H1 (cell line): ENCODE results near the gene RNF149. TPM values are rescaled to one million over a fixed set of nuclear protein-coding genes. Genes with fewer than 3 reads are reported as not detected.

ENCODE experiments used
- CTCF ChIA-PET: fragments of 300-600 bp; sonication (Branson Sonifier 250); formaldehyde crosslinking; loops from one replicate; lab custom pipeline; 2021; ENCODE audit not compliant: partially characterized antibody; lab: Charles Lee
- POLR2A ChIA-PET: fragments of 300-600 bp; sonication (Branson Sonifier 250); formaldehyde crosslinking; loops from one replicate; lab custom pipeline; 2021; ENCODE audit warnings: inconsistent platforms; ENCODE audit not compliant: partially characterized antibody; lab: Charles Lee
- DNase-seq, 2 experiments: peaks; one replicate each; pipeline versions ENCODE4 v3.0.0 to v3.0.0-alpha.2; 2010 to 2022; ENCODE audit warnings: low spot score in 2 of 2, low read depth in 1 of 2, mixed read lengths in 1 of 2
- FAIRE-seq: peaks from 2 replicates; lab custom pipeline; 2011; peaks lifted over from hg19 to GRCh38; lab: Jason Lieb, UNC
- H2AFZ ChIP-seq: 2 replicates; pipeline ENCODE4 v1.8.1; 2012; ENCODE audit warnings: low read length, inconsistent platforms
- H2AK5ac ChIP-seq: 2 replicates; pipeline ENCODE4 v1.6.1; 2013; ENCODE audit warnings: low read depth, low read length
- H2BK120ac ChIP-seq: replicated peaks from 2 replicates; pipeline ENCODE3; 2013; ENCODE audit warnings: low read depth, low read length, inconsistent platforms
- H2BK12ac ChIP-seq: 2 replicates; pipeline ENCODE4 v1.6.1; 2013; ENCODE audit warnings: low read depth, low read length
- H2BK15ac ChIP-seq: 2 replicates; pipeline ENCODE4 v1.6.1; 2013; ENCODE audit warnings: low read length
- H2BK20ac ChIP-seq: 2 replicates; pipeline ENCODE4 v1.6.1; 2013; ENCODE audit warnings: low read length
- H2BK5ac ChIP-seq: 2 replicates; pipeline ENCODE4 v1.6.1; 2013; ENCODE audit warnings: low read depth, low read length
- H3K14ac ChIP-seq: 2 replicates; pipeline ENCODE4 v1.6.1; 2013; ENCODE audit warnings: inconsistent platforms; ENCODE audit not compliant: insufficient read length
- H3K18ac ChIP-seq: 2 replicates; pipeline ENCODE4 v1.6.1; 2013; ENCODE audit warnings: low read length; ENCODE audit errors: extremely low read depth
- H3K23ac ChIP-seq: 2 replicates; pipeline ENCODE4 v1.6.1; 2013; ENCODE audit warnings: inconsistent platforms; ENCODE audit not compliant: insufficient read length
- H3K23me2 ChIP-seq: 2 replicates; pipeline ENCODE4 v1.6.1; 2013; ENCODE audit warnings: low read depth, low read length
- H3K27ac ChIP-seq: 2 replicates; pipeline ENCODE4 v1.6.1; 2011; ENCODE audit warnings: low read depth, low read length, inconsistent platforms
- H3K27me3 ChIP-seq, 4 experiments: replicated peaks in 1 of 4; 1 replicate in 1 of 4; 2 replicates in 3 of 4; pipeline versions ENCODE4 v1.6.1 to v1.8.1; 2011 to 2013; ENCODE audit warnings: low read length in 3 of 4, mild to moderate bottlenecking in 3 of 4, inconsistent platforms in 2 of 4, mixed read lengths in 2 of 4, moderate library complexity in 1 of 4; ENCODE audit not compliant: control insufficient read depth in 3 of 4, insufficient read depth in 3 of 4; ENCODE audit errors: extremely low read depth in 1 of 4
- H3K36me3 ChIP-seq, 4 experiments: 2 replicates each; pipeline versions ENCODE4 v1.6.1 to v1.8.1; 2011 to 2013; ENCODE audit warnings: mild to moderate bottlenecking in 4 of 4, low read length in 3 of 4, moderate library complexity in 2 of 4, control low read depth in 1 of 4, inconsistent platforms in 1 of 4; ENCODE audit not compliant: insufficient read depth in 4 of 4, control insufficient read depth in 2 of 4
- H3K4ac ChIP-seq: replicated peaks from 2 replicates; pipeline ENCODE3; 2013; ENCODE audit warnings: low read length, low read depth, mixed read lengths, inconsistent platforms; ENCODE audit not compliant: insufficient read length
- H3K4me1 ChIP-seq, 4 experiments: replicated peaks in 1 of 4; 1 replicate in 1 of 4; 2 replicates in 3 of 4; pipeline versions ENCODE4 v1.6.1 to v1.8.1; 2011 to 2013; ENCODE audit warnings: low read length in 3 of 4, inconsistent platforms in 2 of 4, mixed read lengths in 1 of 4; ENCODE audit not compliant: insufficient read depth in 4 of 4, control insufficient read depth in 3 of 4
- H3K4me2 ChIP-seq, 2 experiments: 2 replicates each; pipeline versions ENCODE4 v1.6.1 to v1.8.1; 2011 to 2013; ENCODE audit warnings: low read depth in 2 of 2, low read length in 2 of 2, control low read depth in 1 of 2, inconsistent platforms in 1 of 2, mild to moderate bottlenecking in 1 of 2; ENCODE audit not compliant: insufficient read depth in 1 of 2
- H3K4me3 ChIP-seq, 4 experiments: fragments of 200-600, 300-600 bp in 1 of 4; sonication (generic), shearing (Covaris generic), sonication (Bioruptor Twin) in 1 of 4; 2 replicates each; pipeline versions ENCODE4 v1.5.1 to v1.8.1; 2011 to 2016; ENCODE audit warnings: low read length in 4 of 4, low read depth in 3 of 4, control low read depth in 2 of 4, inconsistent platforms in 2 of 4, mild to moderate bottlenecking in 2 of 4, mixed read lengths in 1 of 4, moderate library complexity in 1 of 4; ENCODE audit not compliant: insufficient read depth in 2 of 4; ENCODE audit errors: extremely low read depth in 1 of 4
- H3K56ac ChIP-seq: replicated peaks from 2 replicates; pipeline ENCODE3; 2013; ENCODE audit warnings: low read depth, mild to moderate bottlenecking, mixed read lengths, low read length, inconsistent platforms; ENCODE audit not compliant: insufficient read length
- H3K79me1 ChIP-seq: 2 replicates; pipeline ENCODE4 v1.6.1; 2013; ENCODE audit warnings: low read depth, low read length, control low read depth
- H3K79me2 ChIP-seq, 2 experiments: 2 replicates each; pipeline versions ENCODE4 v1.6.1 to v1.8.1; 2012 to 2013; ENCODE audit warnings: low read length in 2 of 2, mild to moderate bottlenecking in 2 of 2, inconsistent platforms in 1 of 2; ENCODE audit not compliant: insufficient read depth in 2 of 2, control insufficient read depth in 1 of 2
- H3K9ac ChIP-seq, 4 experiments: replicated peaks in 1 of 4; 1 replicate in 1 of 4; 2 replicates in 3 of 4; pipeline versions ENCODE4 v1.6.1 to v1.8.1; 2011 to 2013; ENCODE audit warnings: low read depth in 3 of 4, low read length in 3 of 4, control low read depth in 2 of 4, mild to moderate bottlenecking in 2 of 4, moderate library complexity in 2 of 4, inconsistent platforms in 1 of 4; ENCODE audit errors: extremely low read depth in 1 of 4
- H3K9me3 ChIP-seq, 2 experiments: 2 replicates each; pipeline versions ENCODE4 v1.6.1 to v1.8.1; 2012 to 2013; ENCODE audit warnings: mild to moderate bottlenecking in 2 of 2, moderate library complexity in 2 of 2, control low read depth in 1 of 2, inconsistent platforms in 1 of 2, low read depth in 1 of 2, low read length in 1 of 2, mixed read lengths in 1 of 2; ENCODE audit not compliant: insufficient read depth in 2 of 2
- H4K20me1 ChIP-seq, 2 experiments: replicated peaks in 1 of 2; 2 replicates each; pipeline versions ENCODE3 to v1.8.1; 2011 to 2013; ENCODE audit warnings: inconsistent platforms in 2 of 2, low read length in 2 of 2, mild to moderate bottlenecking in 1 of 2; ENCODE audit not compliant: insufficient read depth in 2 of 2, control insufficient read depth in 1 of 2
- H4K5ac ChIP-seq: 2 replicates; pipeline ENCODE4 v1.6.1; 2013; ENCODE audit warnings: low read length, low read depth, mixed read lengths, inconsistent platforms; ENCODE audit not compliant: insufficient read length
- H4K8ac ChIP-seq: 2 replicates; pipeline ENCODE4 v1.8.0; 2013; ENCODE audit warnings: mild to moderate bottlenecking, moderate library complexity, low read length, inconsistent platforms; ENCODE audit not compliant: insufficient read depth; ENCODE audit errors: extremely low read depth
- H4K91ac ChIP-seq: replicated peaks from 2 replicates; pipeline ENCODE3; 2013; ENCODE audit warnings: low read length, mixed read lengths, inconsistent platforms; ENCODE audit not compliant: insufficient read length
- CEBPB ChIP-seq: IDR thresholded peaks from 2 replicates; pipeline ENCODE4 v1.6.1; 2012; ENCODE audit warnings: low read depth, low read length
- SAP30 ChIP-seq: fragments of 300-600 bp; sonication (generic); IDR thresholded peaks from 2 replicates; pipeline ENCODE4 v1.7.1; 2012; ENCODE audit warnings: low read length, moderate library complexity, mild to moderate bottlenecking, inconsistent platforms; ENCODE audit not compliant: insufficient read depth, insufficient replicate concordance
- WGBS, 2 experiments: shearing (Covaris generic) in 1 of 2; methylation state at CpG; one replicate each; pipeline versions ENCODE4 v1.1.6 to v1.1.7; 2013 to 2015; ENCODE audit warnings: low lambda C conversion rate in 2 of 2, mixed read lengths in 2 of 2, inconsistent platforms in 1 of 2, low coverage in 1 of 2, missing lambda C conversion rate in 1 of 2; ENCODE audit not compliant: insufficient replicate concordance in 2 of 2, insufficient coverage in 1 of 2, insufficient read length in 1 of 2; ENCODE audit errors: extremely low coverage in 1 of 2, missing lambda C conversion rate in 1 of 2; 5-methylcytosine and 5-hydroxymethylcytosine counted together
- polyA plus RNA-seq, 7 experiments: library from polyadenylated mRNA; depleted of rRNA in 3 of 7; stranded (reverse) in 5 of 7; unstranded in 2 of 7; fragments of >200 nt in 5 of 7; fragments of 200-250 nt in 2 of 7; gene quantifications; 1 replicate in 5 of 7; 2 replicates in 1 of 7; 4 replicates in 1 of 7; pipeline versions ENCODE4 v1.2.1 to v1.2.3, GENCODE V29; 2011 to 2013; ENCODE audit warnings: missing spikeins in 2 of 7, mixed read lengths in 2 of 7
- total RNA-seq: library from RNA; stranded (reverse); fragmentation: NEBNext Ultra II Directional; extraction: Animal tissue kit (Norgen Biotek cat#: 25700); gene quantifications from 2 replicates; pipeline ENCODE4 v1.2.1, GENCODE V29; 2021

The RNF149 gene
- total and polyA plus RNA-seq, 2 of the 8 experiments (the other 6 are each of a cell fraction or from before 2014, with no cell fraction given) = 16.6 to 28.2 TPM

- 78% methylated on average over 3 of the region's 3 CpGs; no CpG with 5 or more reads in 1 of the 2 experiments for WGBS, 2 experiments
- FAIRE-seq = no peak
- H3K79me1 ChIP-seq = peaks cover 6% of the 10 kb centered on the region
- no peak for TF ChIP-seq SAP30
- TF ChIP-seq CEBPB = peak; percentile 50; the same call in 1 of the 2 replicates
- H3K14ac ChIP-seq = no peak overlapping the region
- H4K20me1 ChIP-seq = peaks cover 6 to 7% of the 10 kb centered on the region in 2 experiments
- H3K23me2 ChIP-seq = peaks cover 4% of the 10 kb centered on the region
- H2AFZ ChIP-seq = no peak overlapping the region
- no peak overlapping the region for H2BK5ac ChIP-seq
- H3K27ac ChIP-seq = no peak overlapping the region
- H3K79me2 ChIP-seq = peaks cover 9 to 34% of the 10 kb centered on the region in 2 experiments
- H4K8ac ChIP-seq = no peak overlapping the region
- H3K56ac ChIP-seq = no peak overlapping the region
- no peaks in the 10 kb centered on the region for H3K27me3 ChIP-seq
- no peak overlapping the region for H3K9ac ChIP-seq
- H3K36me3 ChIP-seq = peaks cover 0 to 13% (median 4%) of the 10 kb centered on the region in 4 experiments; a peak in 3 of 8 replicates
- no peak overlapping the region for H2AK5ac ChIP-seq
- no peak overlapping the region for H3K4me2 ChIP-seq
- no peak overlapping the region for H3K23ac ChIP-seq
- CTCF ChIA-PET = interaction anchor here (1.0 to 1.1 kb wide), 2 partner anchors 50 to 132 kb away, joined by 3 to 4 read pairs; partner anchors contain the start of gene CREG2
- H3K4me3 ChIP-seq = no peak overlapping the region
- H3K4ac ChIP-seq = no peak overlapping the region
- H2BK20ac ChIP-seq = no peak overlapping the region
- no peak overlapping the region for H2BK15ac ChIP-seq
- H2BK120ac ChIP-seq = no peak overlapping the region
- DNase-seq = no peak
- POLR2A ChIA-PET = interaction anchor here (1.3 kb wide), 1 partner anchor 250 kb away, joined by 3 read pairs; no protein-coding TSS in a partner anchor
- no peak overlapping the region for H2BK12ac ChIP-seq
- H3K18ac ChIP-seq = no peak overlapping the region
- H4K5ac ChIP-seq = no peak overlapping the region
- no peak overlapping the region for H4K91ac ChIP-seq
- H3K9me3 ChIP-seq = no peaks in the 10 kb centered on the region
- H3K4me1 ChIP-seq = peaks cover 0 to 12% (median 8%) of the 10 kb centered on the region in 4 experiments; a peak in 4 of 7 replicates
Observed at GRCh38 chr2:101255501-101255900, 53.0 kb downstream of the RNF149 start.
